IMR-90 (cell line): ENCODE results near the gene ARMH1. TPM values are rescaled to one million over a fixed set of nuclear protein-coding genes. Genes with fewer than 3 reads are reported as not detected.
"Not testable (repeated sequence)": the region's sequence is repeated elsewhere in the genome, so short reads cannot be mapped to it uniquely, and the experiment has no call there.

ENCODE experiments used
- ATAC-seq: fragments of 200-7000 bp; cut with Tn5 transposase; 2 replicates; pipeline ENCODE4 v1.9.1; 2020; ENCODE audit warnings: low read depth, mild to moderate bottlenecking, moderate library complexity
- BruUV-seq: library from RNA; stranded (reverse); fragments of 400-500 nt; replicated peaks from 2 replicates; lab custom pipeline; 2021; lab: Mats Ljungman, UMichigan
- CTCF ChIA-PET: fragments of 300-600 bp; formaldehyde crosslinking; extraction: SDS; loops from one replicate; lab custom pipeline; 2021; ENCODE audit warnings: antibody characterized with exemption; lab: Yijun Ruan, JAX
- POLR2A ChIA-PET: fragments of 300-600 bp; sonication (Branson Sonifier 250); formaldehyde crosslinking; loops from one replicate; lab custom pipeline; 2022; ENCODE audit warnings: antibody characterized with exemption; ENCODE audit not compliant: unreplicated experiment; lab: Charles Lee
- DNase-seq: peaks from one replicate; pipeline ENCODE4 v3.0.0; 2013
- H2AFZ ChIP-seq: replicated peaks from 2 replicates; pipeline ENCODE3; 2013; ENCODE audit warnings: low read length, mild to moderate bottlenecking; ENCODE audit not compliant: poor library complexity
- H2AK5ac ChIP-seq: 2 replicates; pipeline ENCODE4 v1.6.1; 2013; ENCODE audit warnings: low read depth, low read length, inconsistent platforms
- H2AK9ac ChIP-seq: replicated peaks from 2 replicates; pipeline ENCODE3; 2013; ENCODE audit warnings: mild to moderate bottlenecking, low read depth, low read length, moderate library complexity; ENCODE audit not compliant: poor library complexity
- H2BK120ac ChIP-seq: 2 replicates; pipeline ENCODE4 v1.6.1; 2013; ENCODE audit warnings: low read depth, low read length, inconsistent platforms
- H2BK15ac ChIP-seq: 3 replicates; pipeline ENCODE4 v1.6.1; 2013; ENCODE audit warnings: low read depth, low read length, inconsistent platforms
- H2BK20ac ChIP-seq: 2 replicates; pipeline ENCODE4 v1.6.1; 2013; ENCODE audit warnings: low read depth, mild to moderate bottlenecking, inconsistent platforms, low read length, moderate library complexity
- H2BK5ac ChIP-seq: 2 replicates; pipeline ENCODE4 v1.6.1; 2013; ENCODE audit warnings: mild to moderate bottlenecking, low read depth, low read length, inconsistent platforms; ENCODE audit not compliant: poor library complexity, severe bottlenecking
- H3K14ac ChIP-seq: replicated peaks from 2 replicates; pipeline ENCODE4 v1.6.1; 2013; ENCODE audit warnings: low read depth, low read length, inconsistent platforms
- H3K18ac ChIP-seq: 2 replicates; pipeline ENCODE4 v1.6.1; 2013; ENCODE audit warnings: low read depth, low read length, control low read depth
- H3K23ac ChIP-seq: 2 replicates; pipeline ENCODE4 v1.6.1; 2013; ENCODE audit warnings: low read depth, low read length, inconsistent platforms
- H3K27ac ChIP-seq: 2 replicates; pipeline ENCODE4 v1.5.1; 2013; ENCODE audit warnings: mild to moderate bottlenecking, control low read depth, low read length; ENCODE audit not compliant: insufficient read depth
- H3K27me3 ChIP-seq: 2 replicates; pipeline ENCODE4 v1.6.1; 2013; ENCODE audit warnings: low read length; ENCODE audit not compliant: control insufficient read depth, insufficient read depth
- H3K36me3 ChIP-seq: 2 replicates; pipeline ENCODE4 v1.6.1; 2013; ENCODE audit warnings: low read length, mixed read lengths; ENCODE audit not compliant: control insufficient read depth, insufficient read depth
- H3K4ac ChIP-seq: 2 replicates; pipeline ENCODE4 v1.6.1; 2013; ENCODE audit warnings: low read depth, low read length, inconsistent platforms
- H3K4me1 ChIP-seq: 2 replicates; pipeline ENCODE4 v1.6.1; 2013; ENCODE audit warnings: low read length, mixed read lengths; ENCODE audit not compliant: control insufficient read depth, insufficient read depth
- H3K4me2 ChIP-seq: 2 replicates; pipeline ENCODE4 v1.6.1; 2013; ENCODE audit warnings: low read depth, mild to moderate bottlenecking, control low read depth, low read length, moderate library complexity
- H3K4me3 ChIP-seq: 2 replicates; pipeline ENCODE4 v1.5.1; 2013; ENCODE audit warnings: low read depth, mild to moderate bottlenecking, control low read depth, low read length, moderate library complexity; ENCODE audit not compliant: insufficient read depth
- H3K56ac ChIP-seq: 2 replicates; pipeline ENCODE4 v1.6.1; 2013; ENCODE audit warnings: low read length, inconsistent platforms; ENCODE audit not compliant: insufficient read depth; ENCODE audit errors: extremely low read depth
- H3K79me1 ChIP-seq, 2 experiments: 2 replicates each; pipeline ENCODE4 v1.6.1; 2013; ENCODE audit warnings: low read length in 2 of 2, inconsistent platforms in 1 of 2, low read depth in 1 of 2
- H3K9ac ChIP-seq: 2 replicates; pipeline ENCODE4 v1.6.1; 2013; ENCODE audit warnings: low read depth, low read length, control low read depth
- H3K9me1 ChIP-seq: 2 replicates; pipeline ENCODE4 v1.6.1; 2013; ENCODE audit warnings: low read length, inconsistent platforms; ENCODE audit not compliant: insufficient read depth
- H3K9me3 ChIP-seq: 2 replicates; pipeline ENCODE4 v1.6.1; 2013; ENCODE audit warnings: low read length; ENCODE audit not compliant: control insufficient read depth, insufficient read depth
- H4K20me1 ChIP-seq: 2 replicates; pipeline ENCODE4 v1.6.1; 2013; ENCODE audit warnings: low read length, inconsistent platforms; ENCODE audit not compliant: insufficient read depth
- H4K5ac ChIP-seq: 2 replicates; pipeline ENCODE4 v1.6.1; 2013; ENCODE audit warnings: mild to moderate bottlenecking, low read depth, low read length, control low read depth
- H4K8ac ChIP-seq, 2 experiments: 2 replicates each; pipeline ENCODE4 v1.6.1; 2013; ENCODE audit warnings: low read depth in 2 of 2, low read length in 2 of 2, control low read depth in 1 of 2, inconsistent platforms in 1 of 2
- H4K91ac ChIP-seq: 2 replicates; pipeline ENCODE4 v1.6.1; 2013; ENCODE audit warnings: low read depth, low read length, inconsistent platforms; ENCODE audit not compliant: insufficient read depth
- WGBS, 2 experiments: methylation state at CpG; one replicate each; pipeline versions ENCODE4 v1.1.5 to v1.1.7; 2013; ENCODE audit warnings: missing lambda C conversion rate in 2 of 2; ENCODE audit not compliant: insufficient read length in 1 of 2; ENCODE audit errors: extremely low coverage in 2 of 2; 5-methylcytosine and 5-hydroxymethylcytosine counted together
- dilution Hi-C: fragments of 300-500 bp; cut with HindIII; formaldehyde crosslinking; loops from one replicate; pipeline ENCODE4 v1.14.3; 2018; ENCODE audit warnings: low sequenced_read_pairs; ENCODE audit not compliant: unreplicated experiment
- in situ Hi-C: fragments of 300-500 bp; cut with MboI; formaldehyde crosslinking; loops from 3 replicates; pipeline ENCODE4 v1.14.3; 2019; ENCODE audit warnings: low sequenced_read_pairs, inconsistent platforms, mixed read lengths
- intact Hi-C: fragments of 100-400 bp; cut with micrococcal nuclease; formaldehyde crosslinking; loops from 2 replicates; pipeline ENCODE4 v1.10.0; 2022
- polyA plus RNA-seq, 3 experiments: library from polyadenylated mRNA; depleted of rRNA; stranded (reverse); fragments of >200 nt; gene quantifications; 2 replicates each; pipeline ENCODE4 v1.2.3, GENCODE V29; 2012; ENCODE audit warnings: low replicate concordance in 1 of 3
- total RNA-seq: library from RNA; depleted of rRNA; stranded (reverse); fragments of >200 nt; gene quantifications from 2 replicates; pipeline ENCODE4 v1.2.3, GENCODE V29; 2012

The ARMH1 gene
- total and polyA plus RNA-seq, 2 of the 4 experiments (the other 2 are of a cell fraction): 0.36 to 0.72 TPM

DNA sequence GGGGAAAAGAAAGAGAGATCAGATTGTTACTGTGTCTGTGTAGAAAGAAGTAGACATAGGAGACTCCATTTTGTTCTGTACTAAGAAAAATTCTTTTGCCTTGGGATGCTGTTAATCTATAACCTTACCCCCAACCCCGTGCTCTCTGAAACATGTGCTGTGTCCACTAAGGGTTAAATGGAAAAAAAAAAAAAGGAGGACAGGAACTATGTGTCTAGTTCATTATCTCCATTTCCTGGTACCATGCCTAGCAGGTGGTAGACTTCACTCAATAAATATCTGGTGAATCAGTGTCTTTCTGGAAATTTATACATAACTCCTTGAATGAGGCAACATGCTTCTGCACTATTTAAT, 64.4 kb downstream of the ARMH1 start:
- Histone ChIP-seq H3K9ac (peak overlapping the region; percentile 82), H3K27ac (peak overlapping the region; percentile 63; the same call in 1 of the 2 replicates), H2BK120ac (peak overlapping the region; percentile 62; the same call in 1 of the 2 replicates), H4K91ac (peak overlapping the region; percentile 84; the same call in 1 of the 2 replicates), H3K14ac (peak overlapping the region; percentile 99; the same call in 1 of the 2 replicates), H3K4me2 (peak overlapping the region; percentile 85), H3K56ac (peak overlapping the region; percentile 87; the same call in 1 of the 2 replicates), H4K5ac (peak overlapping the region; percentile 95), H3K4ac (peak overlapping the region; percentile 94; the same call in 1 of the 2 replicates), H2AFZ (peak overlapping the region; percentile 95), H2AK9ac (peak overlapping the region; percentile 76), H3K79me1 (peaks cover 19 to 37% of the 10 kb centered on the region in 2 experiments), H2BK5ac (peak overlapping the region; percentile 82), H3K23ac (peak overlapping the region; percentile 24), H3K4me3 (peak overlapping the region; percentile 77), H4K8ac (peak overlapping the region; percentile 68 to 97)
- WGBS, 2 experiments: no CpG with 5 or more reads among the region's 1 CpG
- CTCF ChIA-PET, POLR2A ChIA-PET, H2BK15ac ChIP-seq, H2BK20ac ChIP-seq, BruUV-seq, H3K9me1 ChIP-seq, DNase-seq, H3K4me1 ChIP-seq, dilution Hi-C loops, H3K9me3 ChIP-seq, H3K36me3 ChIP-seq, H3K27me3 ChIP-seq, ATAC-seq, H4K20me1 ChIP-seq, H2AK5ac ChIP-seq, H3K18ac ChIP-seq, in situ Hi-C loops: not testable (repeated sequence)
- intact Hi-C loops: loop anchor here (2.0 kb wide), 1 partner anchor 36 kb away; the partner anchor contains the start of gene RPS8
